GM18502 (cell line): ENCODE results near the gene FAM174A.

ENCODE experiments used
- ATAC-seq: cut with Tn5 transposase; IDR thresholded peaks from one replicate; pipeline ENCODE4 v1.9.1; 2021; ENCODE audit warnings: mild to moderate bottlenecking; ENCODE audit not compliant: unreplicated experiment, poor library complexity

FAM174A gene

DNA sequence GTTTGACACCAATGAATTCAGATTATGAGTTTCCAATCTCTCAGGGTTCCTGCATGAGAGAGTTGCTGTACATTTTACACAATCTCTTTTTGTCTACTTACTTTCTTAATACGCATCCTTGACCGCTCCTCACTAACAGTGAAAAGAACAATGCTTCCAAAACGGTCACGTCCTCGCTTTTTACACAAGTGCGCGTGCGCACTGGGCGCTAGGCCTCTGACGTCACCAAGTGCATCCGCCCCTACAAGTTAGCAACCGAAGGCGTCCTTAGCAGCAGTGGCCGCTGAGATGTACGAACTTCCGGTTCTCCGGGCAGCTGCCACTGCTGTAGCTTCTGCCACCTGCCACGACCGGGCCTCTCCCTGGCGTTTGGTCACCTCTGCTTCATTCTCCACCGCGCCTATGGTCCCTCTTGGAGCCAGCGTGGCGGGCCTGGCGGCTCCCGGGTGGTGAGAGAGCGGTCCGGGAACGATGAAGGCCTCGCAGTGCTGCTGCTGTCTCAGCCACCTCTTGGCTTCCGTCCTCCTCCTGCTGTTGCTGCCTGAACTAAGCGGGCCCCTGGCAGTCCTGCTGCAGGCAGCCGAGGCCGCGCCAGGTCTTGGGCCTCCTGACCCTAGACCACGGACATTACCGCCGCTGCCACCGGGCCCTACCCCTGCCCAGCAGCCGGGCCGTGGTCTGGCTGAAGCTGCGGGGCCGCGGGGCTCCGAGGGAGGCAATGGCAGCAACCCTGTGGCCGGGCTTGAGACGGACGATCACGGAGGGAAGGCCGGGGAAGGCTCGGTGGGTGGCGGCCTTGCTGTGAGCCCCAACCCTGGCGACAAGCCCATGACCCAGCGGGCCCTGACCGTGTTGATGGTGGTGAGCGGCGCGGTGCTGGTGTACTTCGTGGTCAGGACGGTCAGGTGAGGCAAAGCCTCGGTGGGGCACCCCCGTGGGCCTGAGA lies at the start of gene FAM174A:
TSS of gene FAM174A (plus strand) at position 315 of the 946 bp plus-strand sequence. CDS start at position 472, 157 bp downstream.
- peak; percentile 98 for ATAC-seq

DNA sequence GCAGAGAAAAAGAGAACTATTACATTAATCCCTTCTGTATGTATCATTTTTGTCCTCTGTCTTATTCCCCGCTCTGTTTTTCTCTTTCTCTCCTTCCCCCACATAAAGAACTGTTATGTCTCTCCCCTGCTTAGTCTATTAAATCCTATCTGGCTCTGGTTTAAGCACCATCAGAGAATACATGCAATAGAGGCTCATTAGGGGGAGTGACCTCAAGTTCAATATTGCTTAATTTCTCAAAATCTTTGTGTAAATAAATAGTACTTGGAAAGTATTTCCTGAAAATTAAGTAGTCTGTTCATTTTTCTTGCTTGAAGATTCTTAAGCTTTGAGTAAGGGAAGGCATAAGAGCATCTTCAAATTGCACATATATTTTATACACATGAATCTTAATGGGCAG lies 41.2 kb upstream of the FAM174A start:
- ATAC-seq, result no peak

DNA sequence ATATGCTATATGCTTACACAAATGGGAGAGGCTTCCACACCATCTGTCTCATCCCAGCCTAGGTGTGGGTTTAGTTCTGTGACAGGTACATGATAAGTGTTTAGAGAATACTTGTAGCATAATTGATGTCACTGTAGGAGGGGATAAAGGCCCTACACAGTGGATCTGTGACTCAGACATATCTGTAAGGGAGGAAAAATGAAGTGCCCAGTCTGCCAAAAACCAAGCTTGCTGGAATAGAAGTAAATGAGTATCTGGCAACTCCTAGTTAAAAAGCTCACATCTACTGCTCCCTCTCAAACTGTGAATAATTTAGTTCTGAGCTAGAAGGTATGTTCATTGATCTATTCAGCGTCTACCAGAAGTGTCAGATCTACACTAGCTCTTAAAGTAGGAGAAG lies 38.9 kb upstream of the FAM174A start:
- no peak for ATAC-seq

DNA sequence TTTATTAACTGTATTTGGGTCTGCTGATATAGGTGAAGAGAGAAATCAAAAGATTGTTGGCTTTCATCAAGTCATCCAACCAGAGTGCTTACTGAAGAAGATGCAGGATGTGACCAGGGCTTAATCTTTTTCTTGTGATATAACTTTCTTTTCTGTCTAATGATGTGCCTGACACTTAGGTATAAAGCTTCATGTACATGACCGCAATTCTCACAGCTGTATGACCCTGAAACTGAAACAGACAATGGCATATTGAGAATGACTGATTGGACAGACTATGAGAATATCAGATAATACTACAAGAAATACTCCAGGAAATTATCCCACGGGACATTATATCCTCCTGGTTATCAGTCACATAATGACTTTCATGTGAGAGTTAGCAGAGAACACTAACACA lies 32.5 kb upstream of the FAM174A start:
- no peak for ATAC-seq

DNA sequence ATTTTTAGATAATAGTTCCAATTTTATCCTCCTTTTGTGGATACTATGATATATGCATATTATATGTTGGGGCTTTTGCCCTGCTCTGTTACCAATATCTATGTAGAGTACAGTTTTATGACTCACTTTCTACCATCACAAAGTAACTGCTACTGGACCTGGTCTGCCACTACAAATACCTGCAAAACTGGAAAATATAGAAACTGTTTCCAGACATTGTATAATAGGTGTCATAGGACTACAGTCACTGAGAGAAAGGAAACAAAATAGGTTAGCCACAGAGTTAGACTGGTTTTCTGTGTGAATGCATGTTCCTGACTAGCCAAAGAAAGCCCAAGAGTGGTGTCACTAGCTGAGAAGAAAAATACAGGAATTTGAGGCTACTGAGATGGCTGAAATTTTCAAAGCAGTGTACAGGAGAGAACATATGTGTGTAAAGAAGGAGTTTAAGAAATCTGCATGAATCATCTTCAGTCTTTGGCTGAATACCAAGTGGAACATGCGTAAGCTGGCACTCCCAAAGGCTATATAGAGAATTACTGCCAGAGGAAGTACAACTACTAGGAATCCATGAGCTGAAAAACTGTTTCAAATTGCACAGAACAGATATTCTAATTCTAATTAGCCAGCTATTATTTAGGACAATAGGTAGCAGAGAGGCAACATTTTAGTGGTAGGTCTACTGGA lies 29.0 kb upstream of the FAM174A start:
- no peak for ATAC-seq

DNA sequence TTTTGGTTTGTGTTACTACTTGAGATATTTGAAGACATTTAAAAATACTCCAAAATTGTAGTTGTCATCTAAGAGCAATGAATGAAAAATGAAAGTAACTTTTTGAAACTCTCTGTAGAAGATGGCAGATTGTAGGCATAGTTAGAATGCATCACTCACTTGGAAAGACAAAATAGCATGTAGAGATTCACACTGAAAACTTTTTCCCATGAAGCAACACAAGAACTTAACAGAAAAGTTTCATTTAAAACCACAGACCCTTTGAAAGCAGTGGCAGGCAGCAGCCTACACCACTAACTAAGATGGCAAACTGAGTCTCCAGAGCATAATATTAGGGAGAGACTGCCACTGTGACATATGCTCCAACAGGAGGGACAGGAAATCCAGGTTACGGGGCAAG lies 18.9 kb upstream of the FAM174A start:
- ATAC-seq, result peak; percentile 57

DNA sequence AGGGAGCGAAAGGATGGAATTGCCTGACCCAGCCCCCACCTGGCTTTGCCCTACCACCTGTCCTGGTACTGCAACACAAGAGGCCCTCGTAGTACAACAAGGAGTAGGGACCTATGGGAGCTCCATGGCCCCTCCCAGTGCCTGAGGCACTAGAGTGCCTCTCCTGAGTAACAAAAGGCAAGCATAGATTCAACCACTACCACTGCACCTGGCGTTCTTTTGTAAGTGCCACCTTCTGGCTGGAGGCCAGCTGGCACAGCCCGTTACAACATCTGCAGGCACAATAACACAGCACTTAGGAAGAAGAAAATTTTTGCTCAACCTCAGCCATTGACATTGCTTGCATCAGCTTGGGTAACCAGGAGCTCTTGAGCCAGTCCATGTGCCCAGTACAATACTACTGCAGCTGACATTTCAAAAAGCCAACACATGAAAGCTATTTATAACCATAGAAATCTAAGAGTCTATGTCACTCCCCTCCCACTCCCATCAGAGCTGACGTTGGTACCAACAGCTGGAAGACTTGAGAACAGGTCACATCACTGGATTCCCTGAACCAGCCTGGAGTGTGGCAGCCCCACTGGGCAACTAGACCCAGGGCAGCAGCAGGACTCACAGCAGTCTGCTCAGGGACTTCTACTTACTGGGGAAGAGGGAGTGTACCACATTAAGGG lies 17.7 kb upstream of the FAM174A start:
- no peak for ATAC-seq

DNA sequence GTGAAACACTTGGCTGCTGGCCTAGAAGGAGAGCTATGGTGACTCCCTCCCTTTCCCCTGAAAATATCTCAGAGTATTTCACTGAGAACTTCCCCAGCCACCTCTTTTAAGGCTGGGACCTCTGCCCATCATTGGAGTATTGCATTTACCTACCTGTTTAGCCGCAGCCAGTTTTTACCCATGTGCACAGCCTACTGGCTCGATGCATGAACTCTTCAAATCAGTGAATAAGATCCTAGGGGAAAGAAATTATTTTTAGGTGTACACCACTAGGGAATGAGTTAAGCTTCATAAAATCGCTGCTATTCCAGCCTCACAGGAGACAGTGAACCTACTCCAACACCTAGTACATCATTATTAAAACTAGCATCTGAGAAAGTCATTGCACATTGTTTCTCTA lies 16.8 kb upstream of the FAM174A start:
- no peak for ATAC-seq

DNA sequence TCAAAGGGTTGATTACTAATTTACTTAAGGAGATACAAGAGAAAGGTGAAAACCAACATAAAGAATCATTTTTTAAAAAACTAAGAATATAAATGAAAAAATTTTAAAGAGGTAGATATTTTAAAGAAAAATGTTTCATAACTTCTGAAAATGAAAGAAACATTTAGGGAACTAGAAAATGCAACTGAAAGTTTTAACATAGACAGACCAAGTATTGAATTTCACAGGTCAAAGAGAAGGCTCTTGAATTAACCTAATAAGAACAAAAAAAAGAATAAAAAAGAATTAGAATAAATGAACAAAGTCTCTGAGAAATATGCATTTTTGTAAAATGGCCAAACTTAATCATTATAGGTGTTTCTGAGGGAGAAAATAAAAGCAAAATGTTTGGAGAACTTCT lies 16.1 kb upstream of the FAM174A start:
- no peak for ATAC-seq

DNA sequence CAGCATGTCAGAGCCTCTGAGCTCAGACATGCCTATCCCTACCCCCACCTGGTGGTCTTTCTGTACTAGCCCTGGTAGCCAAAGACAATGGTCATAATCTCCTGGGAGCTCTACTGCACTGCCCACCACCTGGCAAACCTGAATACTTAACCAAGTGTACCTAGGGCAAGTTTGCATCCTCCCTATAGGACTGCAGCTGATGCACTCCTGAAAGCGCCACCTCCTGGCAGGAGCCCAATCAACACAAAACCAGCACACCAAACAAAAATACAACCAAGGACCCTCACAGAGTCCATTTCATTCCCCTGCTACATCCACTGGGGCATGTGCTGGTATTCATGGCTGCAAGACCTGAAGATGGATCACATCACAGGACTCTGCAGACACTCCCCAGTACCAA lies 14.8 kb upstream of the FAM174A start:
- ATAC-seq, result no peak

DNA sequence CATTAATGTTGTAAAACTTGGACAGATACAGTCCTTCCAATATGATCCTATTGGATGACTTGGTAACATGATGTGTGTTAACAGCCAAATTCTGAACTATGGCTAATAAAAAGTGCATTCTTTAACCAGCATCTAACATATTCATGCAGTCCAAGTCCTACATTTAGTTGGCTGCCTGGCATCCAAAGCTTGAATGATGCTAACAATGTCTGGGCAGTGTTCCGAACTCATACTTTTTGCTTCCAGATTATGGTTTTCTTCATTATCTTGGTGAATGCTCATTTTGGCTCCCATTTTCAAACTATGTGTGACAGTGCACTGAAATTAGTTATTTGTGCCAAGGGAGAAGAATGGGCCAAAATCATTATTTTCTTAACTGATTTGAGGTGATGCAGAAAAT lies 2.8 kb downstream of the FAM174A start:
- ATAC-seq, result no peak

DNA sequence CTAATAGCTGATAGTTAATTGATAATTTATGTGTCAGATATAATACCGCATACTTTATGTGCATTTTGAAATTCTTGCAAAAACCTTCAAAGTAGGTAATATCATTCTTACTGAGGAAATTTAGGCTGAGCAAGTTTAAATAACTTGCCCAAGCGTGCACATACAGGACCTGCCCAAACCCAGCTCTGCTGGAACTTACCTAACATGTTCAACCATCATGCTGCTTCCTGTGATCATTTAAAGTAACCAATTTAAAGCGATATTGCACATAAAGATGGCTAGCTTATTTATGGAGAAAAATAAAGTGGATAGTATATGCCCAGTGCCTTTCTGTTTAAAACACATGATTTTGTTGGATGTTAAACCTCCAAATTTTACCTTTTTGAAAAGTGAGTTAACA lies 4.3 kb downstream of the FAM174A start:
- no peak for ATAC-seq

DNA sequence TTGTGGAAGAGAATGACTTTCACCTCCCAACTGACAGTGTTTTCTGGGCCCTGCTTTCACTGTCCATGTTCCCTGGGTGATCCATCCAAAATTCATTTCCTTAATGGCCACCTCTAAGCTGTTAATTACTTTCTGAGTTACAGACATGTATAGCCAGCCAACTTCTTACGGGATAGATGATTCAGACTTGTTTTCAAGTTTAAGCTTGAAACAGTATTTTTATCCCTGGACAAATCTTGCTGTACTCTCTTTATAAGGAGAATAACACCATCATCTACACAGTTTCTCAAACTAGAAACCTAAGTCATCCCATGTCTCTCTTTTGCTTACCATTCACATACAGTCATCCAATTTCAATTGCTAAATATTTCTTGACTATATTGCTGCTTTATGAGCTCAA lies 6.9 kb downstream of the FAM174A start:
- ATAC-seq, result no peak

DNA sequence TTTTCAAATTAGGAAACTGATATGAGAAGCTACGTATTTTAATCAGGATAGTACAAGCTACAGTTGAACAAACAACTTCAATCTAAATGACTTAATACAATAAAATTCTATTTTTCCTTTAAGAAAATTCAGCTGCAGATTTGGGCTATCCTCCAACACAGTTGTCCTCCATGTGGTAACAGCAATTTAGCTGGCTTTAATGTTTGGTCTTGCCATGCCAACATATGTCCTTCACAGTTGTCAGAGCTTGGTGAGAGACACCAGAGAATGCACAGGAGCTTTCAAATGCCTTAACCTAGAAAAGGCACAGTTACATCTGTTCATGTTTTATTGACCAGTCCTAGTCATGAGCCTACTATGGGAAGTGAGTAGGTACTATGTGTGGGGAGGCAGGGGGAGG lies 10.8 kb downstream of the FAM174A start:
- ATAC-seq, result no peak

DNA sequence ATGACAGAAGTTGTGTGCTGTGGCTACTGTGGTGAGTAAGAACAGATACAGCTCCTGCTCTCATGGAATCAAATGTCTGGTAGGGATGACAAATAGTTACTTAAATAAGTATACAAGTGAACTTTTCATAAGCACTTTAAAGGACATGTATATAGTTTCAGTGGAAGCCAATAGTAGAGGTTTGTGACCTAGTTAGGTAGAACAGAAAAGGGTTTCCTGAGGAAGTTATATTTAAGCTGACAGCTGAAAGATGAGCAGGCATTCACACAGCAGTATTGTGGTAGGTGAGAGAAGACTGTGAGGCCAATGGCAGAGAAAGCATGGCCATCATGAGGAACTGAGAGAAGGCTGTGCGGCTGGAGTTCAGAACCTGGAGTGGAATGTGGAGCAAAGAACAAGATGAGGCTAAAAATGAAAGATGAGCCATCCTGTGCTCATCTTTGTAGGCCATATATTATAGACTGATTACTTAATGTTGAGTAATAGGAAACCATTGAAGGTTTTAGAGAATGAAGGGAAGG lies 15.4 kb downstream of the FAM174A start:
- ATAC-seq, result peak; percentile 96

DNA sequence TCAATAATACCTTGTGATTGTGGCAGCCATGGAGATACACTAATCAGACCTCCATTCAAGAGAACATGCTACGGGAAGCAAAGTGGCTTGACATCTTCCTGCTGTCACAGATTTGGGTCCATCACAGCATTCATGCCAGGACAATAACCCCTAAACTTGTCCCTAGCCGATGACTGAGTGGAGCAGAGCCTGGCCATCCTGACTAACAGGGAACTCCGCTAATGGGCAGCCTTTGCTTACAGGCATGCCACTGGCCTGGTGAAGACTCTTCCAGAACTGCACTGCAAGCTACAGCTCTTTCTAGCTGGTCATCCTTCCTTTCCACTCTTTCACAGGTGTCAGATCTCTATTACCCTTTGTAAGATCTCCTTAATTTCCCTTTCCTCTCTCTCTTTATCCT lies 16.0 kb downstream of the FAM174A start:
- no peak for ATAC-seq

DNA sequence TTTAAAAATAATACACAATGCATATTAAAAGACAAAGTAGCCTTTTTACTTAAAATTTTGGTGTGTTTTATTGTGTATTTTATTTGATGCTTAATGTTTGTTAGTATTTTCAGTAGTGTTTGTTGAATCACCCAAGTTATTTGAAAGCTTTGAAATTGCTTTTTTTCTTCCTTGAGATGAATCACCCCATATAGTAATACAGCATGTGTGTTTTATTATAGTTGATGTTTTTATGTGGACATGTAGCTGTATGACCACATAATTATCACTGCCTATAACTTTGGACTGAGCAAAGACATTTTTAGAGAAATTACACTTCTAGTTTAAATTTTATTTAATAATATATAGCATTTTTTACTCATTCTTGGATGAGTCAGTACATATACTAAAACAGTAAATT lies 18.0 kb downstream of the FAM174A start:
- no peak for ATAC-seq

DNA sequence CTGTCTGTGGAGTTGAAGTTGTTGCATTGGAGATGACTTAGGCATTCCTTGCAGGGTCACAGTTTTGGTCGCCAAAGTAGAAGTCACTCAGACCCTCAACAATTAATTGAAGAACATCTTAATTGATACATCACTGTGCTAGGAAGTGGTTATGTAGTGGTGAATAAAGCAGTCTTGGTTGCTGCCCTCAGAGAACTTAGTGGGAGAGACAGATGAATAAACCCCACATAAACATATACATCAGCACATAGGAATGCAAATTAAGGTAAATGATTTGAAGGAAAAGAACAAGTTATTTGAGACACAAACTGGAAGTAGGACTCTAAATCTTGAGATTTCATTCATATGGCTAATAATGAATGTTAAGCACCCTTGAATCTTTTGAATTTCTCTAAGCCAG lies 25.7 kb downstream of the FAM174A start:
- ATAC-seq, result no peak

DNA sequence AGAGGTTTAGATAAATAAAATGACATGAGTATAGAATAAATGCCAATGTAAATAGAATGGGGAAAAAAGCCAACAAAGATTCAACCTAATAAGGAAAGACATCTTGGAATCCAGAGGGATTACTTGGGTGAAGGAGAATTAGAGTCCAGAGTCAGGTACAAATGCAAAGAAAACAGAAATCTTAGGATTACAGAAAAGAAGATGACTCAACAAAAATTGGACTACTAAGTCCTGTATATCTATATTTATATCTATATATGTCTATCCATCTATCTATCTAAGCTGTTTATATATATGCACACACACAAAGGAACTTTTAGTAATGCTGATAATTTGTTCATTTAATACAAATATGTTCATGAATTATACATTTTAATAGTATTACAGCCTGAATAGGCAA lies 27.6 kb downstream of the FAM174A start:
- ATAC-seq, result no peak

DNA sequence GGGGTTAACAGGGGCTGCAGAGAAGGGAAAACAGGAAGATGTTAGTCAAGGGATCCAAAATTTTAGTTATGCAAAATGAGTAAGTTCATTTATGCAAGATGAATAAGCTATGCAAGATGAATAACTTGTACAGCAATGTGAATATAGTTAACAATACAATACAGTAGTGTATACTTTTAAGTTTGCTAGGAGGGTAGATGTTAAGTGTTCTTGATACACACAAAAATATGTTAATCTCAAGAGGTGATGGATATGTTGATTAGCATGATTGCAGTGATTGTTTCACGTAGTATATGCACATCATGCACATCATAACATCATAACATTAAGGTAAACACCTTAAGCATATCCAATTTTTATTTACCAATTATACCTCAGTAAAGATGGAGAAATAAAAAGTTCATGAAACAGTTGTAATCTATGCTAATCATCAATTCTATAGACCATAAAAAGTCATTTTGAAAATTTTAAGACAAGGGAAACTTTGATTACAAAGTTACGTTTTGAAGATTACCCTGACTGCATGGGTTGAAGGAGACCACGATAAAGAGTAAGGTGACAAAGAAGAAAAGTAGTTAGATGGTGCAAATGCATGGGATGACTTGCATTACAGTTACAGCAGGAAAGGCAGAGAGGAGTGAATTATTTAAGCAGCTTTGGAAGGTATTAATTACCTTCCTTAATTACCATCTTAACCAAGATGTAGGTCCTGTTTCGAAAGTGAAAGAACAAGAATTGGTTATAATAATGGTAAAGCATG lies 31.4 kb downstream of the FAM174A start:
- no peak for ATAC-seq
